Brain pericyte (primary cell): Measurements from ENCODE around the gene PDPK1.
"Not testable (repeated sequence)": the region's sequence is repeated elsewhere in the genome, so short reads cannot be mapped to it uniquely, and the experiment has no call there.

Experiments used
- DNase-seq: peaks from one replicate; pipeline ENCODE4 v3.0.0-alpha.2; 2012; ENCODE audit warnings: low read depth, low spot score

The PDPK1 gene

GRCh38 chr16:2540912-2541311 lies 3.1 kb downstream of the PDPK1 start:
- not testable (repeated sequence) for DNase-seq

GRCh38 chr16:2541409-2541808 lies 3.6 kb downstream of the PDPK1 start:
- not testable (repeated sequence) for DNase-seq

- not testable (repeated sequence) for DNase-seq
Measured at GRCh38 chr16:2543771-2544170, 6.0 kb downstream of the PDPK1 start.

GRCh38 chr16:2550283-2550878 lies 12.6 kb downstream of the PDPK1 start:
- DNase-seq = not testable (repeated sequence)

- not testable (repeated sequence) for DNase-seq
Measured at GRCh38 chr16:2551420-2551889, 13.6 kb downstream of the PDPK1 start.

GRCh38 chr16:2554709-2555425 lies 17.0 kb downstream of the PDPK1 start:
- not testable (repeated sequence) for DNase-seq

- DNase-seq = not testable (repeated sequence)
Measured at GRCh38 chr16:2557150-2557549, 19.3 kb downstream of the PDPK1 start.

GRCh38 chr16:2560131-2560797 lies 22.4 kb downstream of the PDPK1 start:
- not testable (repeated sequence) for DNase-seq

GRCh38 chr16:2560798-2561133 lies 22.9 kb downstream of the PDPK1 start:
- not testable (repeated sequence) for DNase-seq

- not testable (repeated sequence) for DNase-seq
Measured at GRCh38 chr16:2567506-2567905, 29.7 kb downstream of the PDPK1 start.

- not testable (repeated sequence) for DNase-seq
Measured at GRCh38 chr16:2568573-2568972, 30.8 kb downstream of the PDPK1 start.

- not testable (repeated sequence) for DNase-seq
Measured at GRCh38 chr16:2572704-2573103, 34.9 kb downstream of the PDPK1 start.

GRCh38 chr16:2575839-2576238 lies 38.0 kb downstream of the PDPK1 start:
- DNase-seq = not testable (repeated sequence)

GRCh38 chr16:2577044-2577443 lies 39.2 kb downstream of the PDPK1 start:
- DNase-seq = not testable (repeated sequence)

GRCh38 chr16:2578905-2579304 lies 41.1 kb downstream of the PDPK1 start:
- DNase-seq = not testable (repeated sequence)

GRCh38 chr16:2580143-2580542 lies 42.3 kb downstream of the PDPK1 start:
- not testable (repeated sequence) for DNase-seq

GRCh38 chr16:2580818-2581217 lies 43.0 kb downstream of the PDPK1 start:
- not testable (repeated sequence) for DNase-seq

- DNase-seq = no peak
Measured at GRCh38 chr16:2584729-2585650, 47.2 kb downstream of the PDPK1 start.

- no peak for DNase-seq
Measured at GRCh38 chr16:2585651-2586081, 47.8 kb downstream of the PDPK1 start.

GRCh38 chr16:2586241-2586640 lies 48.4 kb downstream of the PDPK1 start:
- no peak for DNase-seq

- DNase-seq = no peak
Measured at GRCh38 chr16:2586901-2587480, 49.2 kb downstream of the PDPK1 start.
